SU-DHL-6 (cell line): Measurements from ENCODE around the gene IFNGR2.

ENCODE experiments used
- EZH2phosphoT487 ChIP-seq: fragments of 200-600 bp; sonication (generic), shearing (Covaris generic); conservative IDR thresholded peaks from 2 replicates; pipeline ENCODE4 v1.6.1; 2018; ENCODE audit warnings: mild to moderate bottlenecking, antibody characterized with exemption, low read length, moderate library complexity, mixed read lengths
- TF ChIP-seq, protein P1 (sequence below): fragments of 200-600 bp; sonication (generic); IDR thresholded peaks from one replicate; pipeline ENCODE4 v1.5.1; 2017; ENCODE audit warnings: antibody characterized with exemption, mild to moderate bottlenecking, low read length, moderate library complexity; ENCODE audit not compliant: insufficient read depth, poor library complexity, severe bottlenecking

DNA sequence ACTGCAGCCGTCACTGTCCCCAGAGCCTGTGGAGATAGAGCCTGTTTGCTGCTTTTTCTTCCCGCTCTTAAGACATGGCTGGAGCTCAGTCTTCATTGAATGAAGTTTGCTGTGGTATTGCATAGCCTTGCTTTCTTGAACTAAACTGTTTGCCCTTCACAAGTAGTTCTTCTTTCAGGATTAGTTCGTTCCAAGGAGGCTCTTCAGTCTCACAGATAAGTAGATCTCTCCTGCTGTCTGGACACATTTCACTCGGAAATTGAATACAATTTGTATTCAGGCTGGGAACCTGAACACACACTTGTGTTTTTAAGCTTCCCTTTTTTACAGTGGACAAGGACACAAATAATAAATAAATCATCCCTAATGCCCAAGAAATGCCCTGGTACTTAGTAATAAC lies 43.8 kb upstream of the IFNGR2 start:
- TF ChIP-seq, protein P1, sequence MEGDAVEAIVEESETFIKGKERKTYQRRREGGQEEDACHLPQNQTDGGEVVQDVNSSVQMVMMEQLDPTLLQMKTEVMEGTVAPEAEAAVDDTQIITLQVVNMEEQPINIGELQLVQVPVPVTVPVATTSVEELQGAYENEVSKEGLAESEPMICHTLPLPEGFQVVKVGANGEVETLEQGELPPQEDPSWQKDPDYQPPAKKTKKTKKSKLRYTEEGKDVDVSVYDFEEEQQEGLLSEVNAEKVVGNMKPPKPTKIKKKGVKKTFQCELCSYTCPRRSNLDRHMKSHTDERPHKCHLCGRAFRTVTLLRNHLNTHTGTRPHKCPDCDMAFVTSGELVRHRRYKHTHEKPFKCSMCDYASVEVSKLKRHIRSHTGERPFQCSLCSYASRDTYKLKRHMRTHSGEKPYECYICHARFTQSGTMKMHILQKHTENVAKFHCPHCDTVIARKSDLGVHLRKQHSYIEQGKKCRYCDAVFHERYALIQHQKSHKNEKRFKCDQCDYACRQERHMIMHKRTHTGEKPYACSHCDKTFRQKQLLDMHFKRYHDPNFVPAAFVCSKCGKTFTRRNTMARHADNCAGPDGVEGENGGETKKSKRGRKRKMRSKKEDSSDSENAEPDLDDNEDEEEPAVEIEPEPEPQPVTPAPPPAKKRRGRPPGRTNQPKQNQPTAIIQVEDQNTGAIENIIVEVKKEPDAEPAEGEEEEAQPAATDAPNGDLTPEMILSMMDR: no peak
- TF ChIP-seq EZH2phosphoT487: no peak
